Subcutaneous adipose tissue (tissue), 4 donors: ENCODE data around the gene DGKB. TPM values are rescaled to one million over a fixed set of nuclear protein-coding genes. Genes with fewer than 3 reads are reported as not detected.

Source experiments
- CTCF ChIP-seq: fragments of 450-650 bp; IDR thresholded peaks from one replicate; pipeline ENCODE4 v1.5.1; 2016; ENCODE audit warnings: low read depth, mild to moderate bottlenecking, control low read depth, antibody characterized with exemption, moderate library complexity
- total RNA-seq, 4 donors: library from RNA; depleted of rRNA; stranded (reverse); fragments of >200 nt; gene quantifications; one replicate each; pipeline ENCODE4 v1.1.0, GENCODE V29; 2016

The DGKB gene
- total RNA-seq = under 1 TPM in 1 of 4 donors, not detected in 3; 0.17 TPM

- TF ChIP-seq CTCF = no peak
These were observed at the start of gene DGKB for GRCh38 chr7:14902589-14903067. Gene DGKB (minus strand): TSS chr7:14902751.

GRCh38 chr7:14950013-14950412, 47.5 kb upstream of the DGKB start:
- no peak for TF ChIP-seq CTCF

GRCh38 chr7:14938181-14938580, 35.6 kb upstream of the DGKB start:
- no peak for TF ChIP-seq CTCF

GRCh38 chr7:14937581-14937980, 35.0 kb upstream of the DGKB start:
- no peak for TF ChIP-seq CTCF

GRCh38 chr7:14936554-14936953, 34.0 kb upstream of the DGKB start:
- TF ChIP-seq CTCF = no peak

- no peak for TF ChIP-seq CTCF
These were observed 32.3 kb upstream of the DGKB start for GRCh38 chr7:14934839-14935238.

GRCh38 chr7:14931511-14932215, 29.1 kb upstream of the DGKB start:
- no peak for TF ChIP-seq CTCF
